HepG2 (cell line): ENCODE measurements around the gene COQ9. TPM values are rescaled to one million over a fixed set of nuclear protein-coding genes. Genes with fewer than 3 reads are reported as not detected.

Experiments used
- ARHGAP35 ChIP-seq: sonication (generic); formaldehyde crosslinking; IDR thresholded peaks from 2 replicates; pipeline ENCODE4 v1.9.0; 2022; ENCODE audit warnings: mild to moderate bottlenecking, inconsistent platforms, moderate library complexity, missing genetic modification reagents, borderline replicate concordance
- ATF7-NPFF ChIP-seq: sonication (generic); formaldehyde crosslinking; IDR thresholded peaks from 2 replicates; pipeline ENCODE4 v1.8.1; 2023; ENCODE audit warnings: mild to moderate bottlenecking, low read depth, missing genetic modification reagents, moderate library complexity
- CEBPZ ChIP-seq: IDR thresholded peaks from 2 replicates; pipeline ENCODE4 v1.6.1; 2012; ENCODE audit warnings: low read length, improper control_type of control experiment
- KLF11 ChIP-seq: IDR thresholded peaks from 2 replicates; pipeline ENCODE4 v1.6.1; 2016; ENCODE audit warnings: missing compliant biosample characterization
- KMT2B ChIP-seq: IDR thresholded peaks from 2 replicates; pipeline ENCODE4 v1.6.1; 2016; ENCODE audit warnings: missing genetic modification reagents, missing compliant biosample characterization
- POGK ChIP-seq: sonication (generic); formaldehyde crosslinking; conservative IDR thresholded peaks from 2 replicates; pipeline ENCODE4 v1.8.0; 2022; ENCODE audit warnings: mild to moderate bottlenecking, moderate library complexity, missing genetic modification reagents
- REST ChIP-seq, 2 experiments: IDR thresholded peaks; 2 replicates each; pipeline ENCODE4 v1.6.1; 2011 to 2012; ENCODE audit warnings: low read length in 2 of 2, borderline replicate concordance in 1 of 2, low read depth in 1 of 2, mild to moderate bottlenecking in 1 of 2, moderate library complexity in 1 of 2
- SCMH1 ChIP-seq: sonication (generic); formaldehyde crosslinking; IDR thresholded peaks from 2 replicates; pipeline ENCODE4 v1.9.0; 2021; ENCODE audit warnings: missing genetic modification reagents, mild to moderate bottlenecking, borderline replicate concordance
- ZBTB20 ChIP-seq: sonication (generic); formaldehyde crosslinking; IDR thresholded peaks from 2 replicates; pipeline ENCODE4 v1.8.1; 2023; ENCODE audit warnings: missing genetic modification reagents, low read depth, mild to moderate bottlenecking, borderline replicate concordance
- ZBTB34 ChIP-seq: sonication (generic); formaldehyde crosslinking; IDR thresholded peaks from 2 replicates; pipeline ENCODE4 v1.8.0; 2022; ENCODE audit warnings: mild to moderate bottlenecking, missing genetic modification reagents
- ZNF234 ChIP-seq: sonication (generic); formaldehyde crosslinking; conservative IDR thresholded peaks from 2 replicates; pipeline ENCODE4 v1.5.1; 2020; ENCODE audit warnings: mild to moderate bottlenecking, missing genetic modification reagents
- ZNF510 ChIP-seq: sonication (generic); formaldehyde crosslinking; IDR thresholded peaks from 2 replicates; pipeline ENCODE4 v1.4.0; 2020; ENCODE audit warnings: low read depth, mild to moderate bottlenecking, missing genetic modification reagents
- ZNF781 ChIP-seq: sonication (generic); formaldehyde crosslinking; IDR thresholded peaks from 2 replicates; pipeline ENCODE4 v1.5.1; 2020; ENCODE audit warnings: borderline replicate concordance, mild to moderate bottlenecking, missing genetic modification reagents; ENCODE audit errors: not compliant biosample characterization
- ZNF879 ChIP-seq: sonication (generic); formaldehyde crosslinking; IDR thresholded peaks from 2 replicates; pipeline ENCODE4 v1.8.1; 2023; ENCODE audit warnings: missing genetic modification reagents
- ZSCAN25 ChIP-seq: sonication (generic); formaldehyde crosslinking; IDR thresholded peaks from 2 replicates; pipeline ENCODE4 v1.8.0; 2022; ENCODE audit warnings: mild to moderate bottlenecking, missing genetic modification reagents
- polyA plus RNA-seq, 8 experiments: library from polyadenylated mRNA; depleted of rRNA in 3 of 8; stranded (reverse) in 7 of 8; unstranded in 1 of 8; fragments of >200 nt; fragmentation: Illumina TruSeq in 4 of 8; extraction: Trizol in 4 of 8; gene quantifications; 2 replicates each; pipeline versions ENCODE4 v1.2.1 to v1.2.3, GENCODE V29; 2011 to 2016; ENCODE audit warnings: low read depth in 4 of 8, missing spikeins in 1 of 8, mixed read lengths in 1 of 8; ENCODE audit not compliant: insufficient read depth in 1 of 8
- total RNA-seq, 5 experiments: library from RNA; depleted of rRNA; stranded (reverse); fragments of >200 nt; fragmentation: Illumina TruSeq; extraction: Trizol; gene quantifications; 2 replicates each; pipeline ENCODE4 v1.2.3, GENCODE V29; 2016; ENCODE audit warnings: low read depth in 1 of 5

COQ9 gene
- total and polyA plus RNA-seq, 2 of the 13 experiments (the other 11 are each of a cell fraction or from before 2014, with no cell fraction given), result 57.5 to 108 TPM

- no peak for TF ChIP-seq ARHGAP35 (CRISPR knock-in tag)
- no peak for TF ChIP-seq SCMH1 (CRISPR knock-in tag)
- TF ChIP-seq ZBTB34 (CRISPR knock-in tag), result 0 out of 2 replicates have a peak, but pooled peaks have one; percentile 62
- TF ChIP-seq ATF7-NPFF, result 0 out of 2 replicates have a peak, but pooled peaks have one; percentile 45
- TF ChIP-seq ZSCAN25, result peak; percentile 6; the same call in 1 of the 2 replicates
- no peak for TF ChIP-seq CEBPZ
- TF ChIP-seq ZNF781 (CRISPR knock-in tag), result peak; percentile 14
- peak; percentile 37; the same call in 1 of the 2 replicates for TF ChIP-seq KLF11
- TF ChIP-seq KMT2B (CRISPR knock-in tag), result peak; percentile 51
- TF ChIP-seq REST (IDR thresholded peaks at IDR 0.05; ENCODE audit: borderline replicate concordance in 1 of 2, low read depth in 1 of 2, low read length in 2 of 2), result peak in 1 of 2 experiments; percentile 18; a peak in 1 of 4 replicates
- TF ChIP-seq ZNF879 (CRISPR knock-in tag), result no peak
- TF ChIP-seq ZNF510 (CRISPR knock-in tag), result peak; percentile 86
- peak; percentile 21; the same call in 1 of the 2 replicates for TF ChIP-seq ZBTB20 (CRISPR knock-in tag)
- TF ChIP-seq ZNF234 (CRISPR knock-in tag), result no peak
- TF ChIP-seq POGK (CRISPR knock-in tag), result peak; percentile 51; the same call in 1 of the 2 replicates
Observed at GRCh38 chr16:57479976-57480753, 32.9 kb downstream of the COQ9 start (continued).
